Stimulated activated CD8-positive, alpha-beta memory T cell treated with anti-CD3 and anti-CD28 coated beads, Interleukin-15, amount 100 ng/mL, for 1 hour (primary cell): ENCODE measurements around the gene PSMD6.
A peak's percentile ranks its signal among the peaks of the same experiment; 100 is the strongest.

Experiments
- DNase-seq: peaks from one replicate; pipeline ENCODE4 v3.0.0-alpha.2; 2020; ENCODE audit warnings: low read depth

Gene PSMD6

GRCh38 chr3:64008487-64009351 lies 14.6 kb downstream of the PSMD6 start:
- no peak for DNase-seq

DNA sequence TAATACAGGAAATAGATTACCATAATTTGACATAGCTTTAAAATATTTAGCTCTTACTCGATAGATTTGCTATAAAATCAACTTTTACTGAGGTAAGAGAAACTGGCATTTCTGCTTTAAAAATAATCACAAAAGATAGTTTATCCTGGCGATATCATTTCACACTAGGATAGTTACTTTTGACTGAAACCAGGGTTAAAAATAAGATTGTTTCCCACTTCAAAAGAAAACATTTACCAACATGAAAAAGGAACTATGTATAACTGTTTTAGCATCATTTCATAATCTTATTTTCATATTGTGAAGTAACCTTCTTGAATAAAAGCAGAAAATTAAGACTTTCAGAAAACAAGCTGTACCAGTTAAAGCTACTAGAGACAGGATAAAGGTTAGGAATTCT lies 15.3 kb downstream of the PSMD6 start:
- no peak for DNase-seq

DNA sequence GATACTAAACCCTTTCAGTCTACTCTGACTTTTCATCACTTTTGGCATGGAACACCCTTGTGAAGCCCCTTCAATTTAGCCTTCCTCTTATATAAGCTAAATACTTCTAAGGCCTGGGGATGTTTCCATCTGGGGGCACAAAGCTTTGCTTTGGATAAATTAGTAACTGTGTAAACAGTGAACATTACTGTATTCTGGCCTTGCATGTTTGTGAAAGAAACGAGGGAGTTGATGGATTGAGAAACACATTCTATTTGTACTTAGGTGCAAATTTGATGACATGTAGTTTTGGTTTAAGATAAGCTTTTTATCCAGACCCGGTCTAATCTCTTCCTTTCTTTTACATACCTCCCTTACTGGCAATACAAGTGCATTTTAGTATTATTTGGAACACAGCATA lies 19.7 kb downstream of the PSMD6 start:
- DNase-seq = no peak

- no peak for DNase-seq
These were observed 21.1 kb downstream of the PSMD6 start for GRCh38 chr3:64002233-64002632.

DNA sequence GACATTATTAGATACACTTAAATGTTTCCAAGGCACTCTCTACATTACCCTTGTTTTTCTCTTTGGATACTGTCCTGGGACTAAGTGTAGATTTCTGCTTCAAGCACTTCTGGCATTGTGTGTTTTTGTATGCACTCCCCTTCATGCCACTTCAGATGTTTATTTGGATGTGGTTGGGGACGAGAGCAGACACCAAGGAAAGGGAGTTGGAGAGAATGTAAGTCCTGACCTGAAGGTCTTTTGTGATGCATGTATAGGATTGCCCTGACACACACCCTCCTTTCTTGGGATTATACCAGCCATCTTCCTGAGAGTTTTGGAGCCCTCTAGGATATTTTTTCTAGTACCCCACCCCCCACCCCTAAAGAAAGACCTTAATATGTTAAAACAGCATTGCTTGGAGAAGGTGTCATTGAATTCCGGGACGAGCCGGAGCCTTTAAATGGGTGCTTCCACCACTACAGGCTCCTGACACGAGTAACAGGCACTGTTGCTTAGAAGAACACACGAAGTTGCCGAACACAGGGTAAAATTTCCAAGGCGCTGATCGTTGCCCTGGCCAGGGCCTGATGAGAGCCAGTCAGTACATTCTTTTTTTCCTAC lies 22.7 kb downstream of the PSMD6 start:
- DNase-seq = no peak

DNA sequence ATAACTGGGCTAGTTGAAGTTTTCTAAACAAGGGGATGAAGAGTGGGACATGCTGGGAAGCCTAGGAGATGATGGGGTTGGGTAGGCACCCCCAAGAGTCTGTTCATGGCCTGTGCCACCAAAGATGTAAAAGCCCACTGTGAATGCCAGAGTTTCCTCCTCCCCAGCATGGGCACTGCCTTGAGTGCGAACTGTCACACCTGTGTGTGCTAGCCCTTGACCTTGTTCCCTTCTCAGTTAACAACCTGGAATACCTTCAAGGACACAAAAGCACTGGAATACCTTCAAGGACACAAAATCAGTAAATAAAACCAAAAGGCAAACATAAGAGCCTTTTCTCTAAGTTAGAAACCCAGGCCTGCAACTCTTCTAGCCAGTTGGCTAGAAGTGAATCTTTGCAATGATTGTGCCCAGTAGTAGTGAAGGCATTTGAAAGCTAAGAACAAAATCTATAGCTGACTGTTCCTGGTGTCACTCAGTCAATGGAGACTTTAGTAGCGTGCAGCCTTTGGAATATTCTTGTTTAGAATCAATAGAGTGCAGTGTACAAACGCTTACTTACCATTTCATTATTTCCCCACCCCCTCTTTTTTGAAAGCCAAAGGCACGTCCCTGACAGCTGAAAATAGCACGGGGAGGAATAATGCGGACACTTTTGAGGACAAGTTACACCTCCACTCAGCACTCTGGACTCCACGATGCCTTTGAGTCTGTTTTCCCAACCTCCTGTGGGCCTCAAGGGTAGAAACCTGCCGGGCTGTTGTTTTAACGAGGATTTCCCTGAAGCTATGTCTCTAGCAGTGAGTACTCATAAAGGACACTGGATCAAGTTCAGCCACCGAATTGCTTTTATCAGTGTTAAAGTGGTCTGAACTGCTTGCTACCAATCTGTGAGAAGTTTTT lies 24.2 kb downstream of the PSMD6 start:
- no peak for DNase-seq

DNA sequence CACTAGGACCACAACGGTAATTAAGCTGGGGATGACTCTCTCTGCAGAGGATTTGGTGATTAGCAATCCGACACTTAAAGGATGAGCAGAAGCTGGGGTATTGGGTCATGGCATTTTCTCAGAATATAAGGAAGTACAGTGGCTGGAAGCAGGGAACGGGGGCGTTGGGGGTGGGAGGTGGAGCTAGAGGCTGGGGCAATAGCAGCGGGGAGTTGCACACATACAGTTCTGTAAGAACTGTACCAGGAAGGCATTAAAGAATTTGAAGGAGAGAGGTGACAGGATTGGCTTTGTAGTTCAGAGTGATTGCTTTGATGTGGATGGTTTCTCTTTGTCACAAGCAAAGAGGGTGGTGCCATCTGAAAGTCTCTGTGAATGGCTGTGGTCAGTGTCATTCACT lies 28.2 kb downstream of the PSMD6 start:
- DNase-seq = no peak

DNA sequence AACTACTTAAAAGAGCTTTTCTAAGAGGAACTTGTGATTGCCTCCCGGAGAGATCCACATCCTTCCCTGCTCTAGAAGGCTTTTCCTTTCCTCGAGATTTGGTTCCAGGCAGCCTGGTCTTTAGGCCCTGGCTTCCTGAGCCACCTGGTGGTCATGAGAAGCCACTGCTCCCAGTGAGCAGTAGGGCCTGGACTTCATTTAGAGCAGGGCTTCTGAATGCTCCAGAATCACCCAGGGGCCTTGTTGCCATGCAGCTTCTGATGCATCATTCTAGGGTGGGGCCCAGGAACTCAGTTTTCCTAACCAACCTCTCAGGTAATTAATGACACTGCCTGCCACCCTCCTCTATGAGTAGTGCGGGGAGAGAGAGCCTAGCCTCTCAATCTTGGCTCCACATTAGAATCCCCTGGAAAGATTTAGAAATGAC lies 29.6 kb downstream of the PSMD6 start:
- peak; percentile 16 for DNase-seq

DNA sequence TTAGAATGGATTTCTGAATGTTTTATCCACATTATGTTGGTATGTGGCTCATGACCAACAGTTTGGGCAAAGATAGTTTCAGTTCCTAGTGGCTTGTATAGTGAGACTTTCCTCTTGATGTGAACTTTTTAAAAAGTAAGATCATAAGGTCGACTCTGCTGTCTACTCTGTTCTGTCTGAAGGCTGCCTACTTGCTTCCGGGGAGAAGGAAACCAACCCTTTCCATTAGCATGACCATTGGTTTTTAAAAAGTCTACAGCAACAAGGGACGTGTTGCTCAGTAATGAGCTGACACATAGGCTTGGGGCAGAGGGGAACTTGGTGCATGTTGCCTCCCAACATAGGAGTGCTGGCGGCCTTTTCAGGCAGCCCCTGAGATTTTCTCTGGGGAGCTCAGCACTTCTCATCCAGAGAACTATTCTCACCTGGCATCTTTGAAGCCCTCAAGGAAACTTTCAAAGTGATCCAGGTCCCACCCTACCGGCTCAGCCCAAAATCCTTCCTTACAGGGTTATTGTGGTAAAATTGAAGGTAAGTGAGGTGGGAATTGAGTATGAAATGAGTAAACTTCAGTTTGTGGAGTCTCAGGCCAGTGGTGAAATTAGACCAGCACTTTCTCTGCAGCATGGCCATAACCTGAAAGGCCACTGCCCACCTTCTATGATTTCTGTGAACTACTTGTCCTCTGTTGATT lies 30.6 kb downstream of the PSMD6 start:
- DNase-seq = no peak

- DNase-seq = no peak
These were observed 31.6 kb downstream of the PSMD6 start for GRCh38 chr3:63991666-63992065.

DNA sequence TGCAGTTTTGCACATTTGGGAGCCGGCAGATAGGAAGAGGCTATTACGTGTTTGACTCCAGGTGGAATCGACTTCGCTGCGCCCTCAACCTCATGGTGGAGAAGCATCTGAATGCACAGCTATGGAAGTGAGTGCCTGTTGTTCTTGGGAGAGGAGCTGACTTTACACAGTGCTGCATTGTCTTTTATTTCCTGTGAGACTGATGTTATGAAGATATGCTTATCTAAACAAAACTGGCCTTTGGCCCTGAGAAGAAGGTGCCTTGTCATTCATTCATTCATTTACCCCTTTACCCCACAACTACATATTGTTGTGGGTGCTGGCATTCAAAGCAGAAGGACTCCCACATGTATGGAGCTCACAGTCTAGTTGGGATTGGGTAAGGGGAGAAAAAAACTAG lies 32.6 kb downstream of the PSMD6 start:
- DNase-seq = no peak

- no peak for DNase-seq
These were observed 33.1 kb downstream of the PSMD6 start for GRCh38 chr3:63990204-63990603.

- no peak for DNase-seq
These were observed 34.4 kb downstream of the PSMD6 start for GRCh38 chr3:63988943-63989342.

- no peak for DNase-seq
These were observed 36.5 kb downstream of the PSMD6 start for GRCh38 chr3:63986831-63987230.

DNA sequence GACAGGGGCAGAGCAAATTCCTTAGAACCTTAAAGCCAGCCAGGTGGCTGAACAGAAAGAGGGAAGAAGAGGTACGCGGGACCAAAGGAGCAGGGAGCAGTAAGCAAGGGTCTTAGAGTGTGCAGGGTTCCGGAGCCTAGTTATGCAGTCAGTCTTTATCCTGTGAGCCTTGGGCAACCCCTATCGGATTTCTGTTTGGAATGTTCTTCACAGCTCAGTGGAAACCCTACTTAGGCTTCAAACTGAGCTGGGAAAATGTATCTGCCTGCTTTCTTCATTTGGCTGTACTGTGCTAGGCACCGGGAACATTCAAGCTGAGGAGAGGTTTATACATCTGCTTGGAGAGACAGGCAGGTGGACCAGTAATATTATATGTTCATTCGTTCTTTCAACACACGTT lies 37.1 kb downstream of the PSMD6 start:
- no peak for DNase-seq

DNA sequence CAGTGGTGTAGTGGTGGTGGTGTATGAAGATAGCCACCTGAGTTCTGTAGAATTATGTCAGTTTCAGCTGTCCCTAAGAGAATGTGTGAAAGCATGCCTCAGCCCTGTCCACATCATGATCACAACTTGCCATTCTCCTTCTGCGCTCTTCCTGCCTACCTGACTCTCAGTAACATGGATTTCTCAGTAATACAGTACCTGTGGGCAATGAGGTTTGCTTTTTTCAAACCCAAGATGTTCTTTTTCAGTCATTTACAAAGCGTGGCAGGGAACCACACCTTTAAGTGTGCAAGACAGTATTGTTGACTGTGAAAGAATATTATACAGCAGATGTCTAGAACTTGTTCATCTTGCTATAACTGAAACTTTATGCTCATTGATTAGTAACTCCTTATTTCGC lies 38.9 kb downstream of the PSMD6 start:
- DNase-seq = no peak

DNA sequence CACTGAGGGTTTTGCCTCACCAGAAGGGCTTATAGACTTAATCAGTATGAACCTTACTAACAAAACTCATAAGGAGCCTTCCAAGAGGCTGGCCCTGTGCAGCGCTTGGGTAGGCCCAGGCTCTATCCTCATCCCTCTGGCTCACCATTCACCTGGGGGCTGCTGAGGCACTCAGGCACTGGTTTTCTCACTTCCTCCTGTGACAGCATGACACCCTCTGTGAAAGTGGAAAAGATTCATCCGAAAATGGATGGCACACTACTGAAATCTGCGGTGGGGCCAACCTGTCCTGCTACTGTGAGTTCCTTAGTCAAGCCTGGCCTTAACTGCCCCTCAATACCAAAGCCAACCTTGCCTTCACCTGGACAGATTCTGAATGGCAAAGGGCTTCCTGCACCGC lies 41.3 kb downstream of the PSMD6 start:
- DNase-seq = no peak

DNA sequence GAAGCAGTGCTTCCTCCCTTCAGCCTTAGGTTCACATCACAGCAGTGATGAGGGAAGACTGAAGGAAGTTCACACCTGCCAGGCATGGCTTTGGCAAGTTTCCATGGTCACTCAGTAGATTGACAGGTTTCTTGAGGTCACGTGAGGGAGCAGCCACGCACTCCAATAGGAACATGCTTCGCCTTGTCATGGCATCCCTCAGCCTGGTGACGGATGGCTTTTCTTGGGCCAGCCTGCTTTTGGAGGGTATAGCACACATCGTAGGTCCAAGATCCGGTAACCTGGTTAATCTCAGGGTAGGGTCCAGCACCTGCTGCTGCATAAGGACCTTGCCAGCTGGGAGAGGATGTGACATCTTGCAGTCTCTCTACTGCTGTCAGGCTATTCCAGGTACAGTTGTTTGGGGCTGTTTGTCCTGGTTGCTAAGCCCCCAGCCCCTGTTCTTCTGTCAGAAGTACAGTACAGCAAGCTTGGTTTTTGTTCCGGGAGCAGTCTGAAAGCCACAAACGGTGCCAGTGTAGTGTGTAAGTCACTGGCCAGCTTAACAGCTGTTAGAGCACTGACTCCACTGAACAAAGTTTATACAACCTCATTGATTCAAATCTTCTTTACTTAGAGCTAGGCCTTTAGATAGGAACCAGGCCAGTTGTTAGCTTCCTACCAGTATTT lies 42.3 kb downstream of the PSMD6 start:
- DNase-seq = no peak

DNA sequence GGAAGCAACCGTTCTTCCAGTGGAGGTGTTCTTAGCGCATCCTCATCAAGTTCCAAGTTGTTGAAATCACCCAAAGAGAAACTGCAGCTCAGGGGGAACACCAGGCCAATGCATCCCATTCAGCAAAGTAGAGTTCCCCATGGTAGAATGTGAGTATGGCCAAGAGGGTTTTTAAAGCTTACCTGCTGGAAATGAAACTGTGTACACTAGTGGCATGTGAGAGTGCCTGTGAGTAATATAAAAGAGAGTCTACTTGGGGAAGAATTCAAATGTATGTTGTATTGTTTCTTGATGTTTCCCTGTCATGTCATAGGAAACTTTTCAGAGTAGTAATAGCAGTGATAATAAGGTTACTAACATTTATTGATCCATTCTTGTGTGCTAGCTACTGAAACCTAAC lies 43.3 kb downstream of the PSMD6 start:
- DNase-seq = no peak

- DNase-seq = no peak
These were observed 44.0 kb downstream of the PSMD6 start for GRCh38 chr3:63979093-63979885.

GRCh38 chr3:63977893-63978292 lies 45.4 kb downstream of the PSMD6 start:
- no peak for DNase-seq
